GM12865 (cell line): ENCODE results near the gene GALNT7.
A peak's percentile ranks its signal among the peaks of the same experiment; 100 is the strongest.

ENCODE experiments used
- DNase-seq: peaks from one replicate; pipeline ENCODE4 v3.0.0; 2010; ENCODE audit warnings: low read depth
- H3K4me3 ChIP-seq: 2 replicates; pipeline ENCODE4 v1.5.1; 2011; ENCODE audit warnings: mild to moderate bottlenecking, low read depth, low read length, control low read depth
- TF ChIP-seq, protein P1 (sequence below): IDR thresholded peaks from 2 replicates; pipeline ENCODE4 v1.5.1; 2011; ENCODE audit warnings: low read length, control low read depth, low read depth, inconsistent platforms; ENCODE audit not compliant: insufficient read depth; ENCODE audit errors: missing control alignments

GALNT7 gene

GRCh38 chr4:173151496-173151895 lies 17.1 kb upstream of the GALNT7 start:
- H3K4me3 ChIP-seq = no peak overlapping the region
- no peak for DNase-seq
- TF ChIP-seq, protein P1, sequence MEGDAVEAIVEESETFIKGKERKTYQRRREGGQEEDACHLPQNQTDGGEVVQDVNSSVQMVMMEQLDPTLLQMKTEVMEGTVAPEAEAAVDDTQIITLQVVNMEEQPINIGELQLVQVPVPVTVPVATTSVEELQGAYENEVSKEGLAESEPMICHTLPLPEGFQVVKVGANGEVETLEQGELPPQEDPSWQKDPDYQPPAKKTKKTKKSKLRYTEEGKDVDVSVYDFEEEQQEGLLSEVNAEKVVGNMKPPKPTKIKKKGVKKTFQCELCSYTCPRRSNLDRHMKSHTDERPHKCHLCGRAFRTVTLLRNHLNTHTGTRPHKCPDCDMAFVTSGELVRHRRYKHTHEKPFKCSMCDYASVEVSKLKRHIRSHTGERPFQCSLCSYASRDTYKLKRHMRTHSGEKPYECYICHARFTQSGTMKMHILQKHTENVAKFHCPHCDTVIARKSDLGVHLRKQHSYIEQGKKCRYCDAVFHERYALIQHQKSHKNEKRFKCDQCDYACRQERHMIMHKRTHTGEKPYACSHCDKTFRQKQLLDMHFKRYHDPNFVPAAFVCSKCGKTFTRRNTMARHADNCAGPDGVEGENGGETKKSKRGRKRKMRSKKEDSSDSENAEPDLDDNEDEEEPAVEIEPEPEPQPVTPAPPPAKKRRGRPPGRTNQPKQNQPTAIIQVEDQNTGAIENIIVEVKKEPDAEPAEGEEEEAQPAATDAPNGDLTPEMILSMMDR = no peak

- no peak overlapping the region for H3K4me3 ChIP-seq
- TF ChIP-seq, protein P1 = no peak
- no peak for DNase-seq
These were observed 16.5 kb upstream of the GALNT7 start for GRCh38 chr4:173152104-173152503.

DNA sequence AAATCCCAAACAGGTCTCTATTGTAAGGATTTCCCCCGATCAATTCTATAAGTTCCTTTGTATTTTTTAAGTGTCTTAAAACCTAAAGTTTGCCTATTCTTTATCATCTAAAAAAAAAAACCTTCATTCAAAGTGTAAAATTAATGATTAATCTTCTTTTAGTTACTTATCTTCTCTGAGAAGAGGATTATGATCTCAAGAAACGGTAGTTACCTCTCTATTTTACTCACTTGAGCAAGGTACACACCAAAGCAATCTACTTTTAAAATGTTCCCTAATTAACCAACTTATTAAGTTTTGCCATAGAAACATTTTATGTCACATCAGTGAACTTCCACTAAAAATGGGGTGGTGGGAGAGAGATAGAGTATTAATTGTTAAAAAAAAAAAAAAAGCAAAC lies 15.2 kb upstream of the GALNT7 start:
- H3K4me3 ChIP-seq = no peak overlapping the region
- TF ChIP-seq, protein P1 = no peak

GRCh38 chr4:173159791-173160190 lies 8.8 kb upstream of the GALNT7 start:
- no peak overlapping the region for H3K4me3 ChIP-seq
- DNase-seq = no peak
- TF ChIP-seq, protein P1 = no peak

More for the DNA sequence above, 15.2 kb upstream of the GALNT7 start:
- DNase-seq = no peak

DNA sequence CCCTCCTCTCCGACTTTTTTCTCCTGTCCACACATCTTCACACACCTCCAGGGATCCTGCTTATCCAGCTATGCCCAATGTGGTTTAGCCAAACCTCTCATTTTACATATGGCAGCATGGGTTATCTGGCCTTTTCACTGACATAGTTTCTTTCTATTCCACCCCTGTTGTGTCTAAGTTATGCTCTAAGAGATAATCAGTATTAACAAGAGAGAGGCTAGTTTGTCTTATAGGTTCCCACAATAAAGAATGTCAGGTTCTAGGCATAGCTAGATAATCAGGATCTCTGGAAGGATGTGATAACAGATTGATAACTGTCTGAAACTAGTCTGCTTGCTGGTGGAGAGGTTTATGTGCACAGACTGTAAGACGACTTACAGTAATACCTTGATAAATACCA lies 7.7 kb upstream of the GALNT7 start:
- H3K4me3 ChIP-seq = no peak overlapping the region
- TF ChIP-seq, protein P1 = no peak
- DNase-seq = no peak

- TF ChIP-seq, protein P1 = no peak
- no peak overlapping the region for H3K4me3 ChIP-seq
- no peak for DNase-seq
These were observed 7.3 kb upstream of the GALNT7 start for GRCh38 chr4:173161311-173161710.

- H3K4me3 ChIP-seq = no peak overlapping the region
- peak; percentile 23 for DNase-seq
- TF ChIP-seq, protein P1 = no peak
These were observed 2.9 kb upstream of the GALNT7 start for GRCh38 chr4:173165706-173166105.
